IPS-NIHi7 (cell line): ENCODE data around the gene TGFA.

Source experiments
- DNase-seq: peaks from one replicate; pipeline ENCODE4 v3.0.0; 2012; ENCODE audit warnings: mixed read lengths; ENCODE audit errors: extremely low spot score

Gene TGFA

GRCh38 chr2:70463581-70463980 is 90.0 kb downstream of the TGFA start:
- DNase-seq, result no peak

- no peak for DNase-seq
These were observed 91.4 kb downstream of the TGFA start for GRCh38 chr2:70461981-70462876.

- no peak for DNase-seq
These were observed 92.2 kb downstream of the TGFA start for GRCh38 chr2:70461414-70461813.

GRCh38 chr2:70460333-70460732 is 93.3 kb downstream of the TGFA start:
- DNase-seq, result peak; percentile 61

- no peak for DNase-seq
These were observed 95.0 kb downstream of the TGFA start for GRCh38 chr2:70458661-70459060.

- no peak for DNase-seq
These were observed 96.8 kb downstream of the TGFA start for GRCh38 chr2:70456585-70457495.

DNA sequence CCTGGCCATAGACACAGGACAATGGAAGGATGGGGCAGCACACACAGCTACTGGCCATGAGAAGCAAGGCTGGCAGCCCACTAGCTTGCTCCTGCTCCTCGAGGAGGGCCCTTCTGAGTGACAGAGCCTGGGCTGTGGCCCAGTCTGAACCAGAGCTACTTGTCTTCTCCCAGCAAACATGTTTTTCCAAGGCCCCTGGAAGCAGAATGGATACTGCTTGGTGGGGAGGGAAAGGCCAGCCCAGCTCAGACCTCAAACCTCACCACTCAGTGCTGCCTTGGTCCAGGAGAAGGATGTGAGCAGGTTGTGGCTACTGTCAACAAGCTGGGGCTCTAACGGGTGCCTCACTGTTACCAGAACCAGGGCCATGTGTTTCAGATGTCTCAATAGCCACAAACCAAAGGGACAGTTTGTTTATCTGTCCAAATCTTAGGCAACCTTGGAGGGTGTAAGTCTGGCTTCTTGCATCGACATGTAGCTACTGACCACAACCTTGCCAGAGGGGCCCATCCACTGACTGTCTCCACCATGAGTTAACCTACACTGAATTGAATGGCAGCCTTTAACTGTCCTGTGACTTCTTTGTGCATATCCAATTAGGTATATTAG is 98.6 kb downstream of the TGFA start:
- no peak for DNase-seq

- no peak for DNase-seq
These were observed 102.9 kb downstream of the TGFA start for GRCh38 chr2:70450641-70451250.

DNA sequence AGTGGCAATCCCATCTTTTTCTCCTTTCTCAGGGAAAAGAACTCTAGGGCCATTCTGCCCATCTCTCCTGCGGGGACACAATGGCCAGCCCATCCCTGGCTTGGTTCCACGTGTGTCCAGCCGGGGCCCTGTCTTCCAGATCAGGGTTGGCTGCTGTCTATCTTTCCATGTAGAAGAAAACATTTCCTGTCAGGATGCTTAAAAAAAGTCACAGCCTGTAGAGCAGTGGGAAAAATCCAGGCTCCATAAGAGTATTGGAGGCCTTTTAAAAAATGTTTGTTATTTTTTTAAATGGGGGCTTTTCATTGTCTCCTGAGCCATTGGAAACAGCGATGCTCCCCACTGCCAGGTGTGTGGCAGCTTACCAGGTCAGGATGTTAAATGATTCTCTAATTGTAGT is 105.6 kb downstream of the TGFA start:
- no peak for DNase-seq

GRCh38 chr2:70443726-70444125 is 109.9 kb downstream of the TGFA start:
- no peak for DNase-seq

GRCh38 chr2:70443078-70443465 is 110.6 kb downstream of the TGFA start:
- no peak for DNase-seq

- no peak for DNase-seq
These were observed 111.1 kb downstream of the TGFA start for GRCh38 chr2:70442301-70443077.

- no peak for DNase-seq
These were observed 113.0 kb downstream of the TGFA start for GRCh38 chr2:70440621-70441020.

DNA sequence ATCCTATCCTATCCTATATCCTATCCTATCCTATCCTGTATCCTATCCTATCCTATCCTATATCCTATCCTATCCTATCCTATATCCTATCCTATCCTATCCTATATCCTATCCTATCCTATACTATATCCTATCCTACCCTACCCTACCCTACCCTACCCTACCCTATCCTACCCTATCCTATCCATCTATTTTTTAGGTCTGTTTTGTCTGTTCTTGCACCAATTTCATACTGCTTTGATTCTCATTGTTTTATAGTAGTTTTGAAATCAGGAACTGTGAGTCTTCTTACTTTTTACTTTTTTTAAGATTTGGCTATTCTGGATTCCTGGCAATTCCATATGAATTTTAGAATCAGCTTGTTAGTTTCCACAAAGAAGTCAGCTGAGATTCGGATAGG is 118.5 kb downstream of the TGFA start:
- no peak for DNase-seq

DNA sequence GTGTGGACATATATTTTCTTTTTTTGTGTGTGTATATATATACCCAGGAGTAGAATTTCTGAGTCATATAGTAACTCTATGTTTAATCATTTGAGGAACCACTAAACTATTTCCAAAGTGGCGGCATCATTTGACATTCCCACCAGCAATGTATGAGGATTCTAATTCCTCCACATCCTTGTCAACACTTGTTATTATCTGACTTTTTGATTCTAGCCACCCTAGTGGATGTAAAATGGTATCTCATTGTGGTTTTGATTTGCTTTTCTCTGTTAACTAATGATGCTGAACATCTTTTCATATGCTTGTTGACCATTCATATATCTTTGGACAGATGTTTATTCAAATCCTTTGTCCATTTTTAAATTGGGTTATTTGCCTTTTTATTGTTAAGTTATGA is 120.3 kb downstream of the TGFA start:
- DNase-seq, result no peak

GRCh38 chr2:70431716-70432347 is 121.8 kb downstream of the TGFA start:
- DNase-seq, result no peak

GRCh38 chr2:70426341-70426740 is 127.3 kb downstream of the TGFA start:
- DNase-seq, result no peak

DNA sequence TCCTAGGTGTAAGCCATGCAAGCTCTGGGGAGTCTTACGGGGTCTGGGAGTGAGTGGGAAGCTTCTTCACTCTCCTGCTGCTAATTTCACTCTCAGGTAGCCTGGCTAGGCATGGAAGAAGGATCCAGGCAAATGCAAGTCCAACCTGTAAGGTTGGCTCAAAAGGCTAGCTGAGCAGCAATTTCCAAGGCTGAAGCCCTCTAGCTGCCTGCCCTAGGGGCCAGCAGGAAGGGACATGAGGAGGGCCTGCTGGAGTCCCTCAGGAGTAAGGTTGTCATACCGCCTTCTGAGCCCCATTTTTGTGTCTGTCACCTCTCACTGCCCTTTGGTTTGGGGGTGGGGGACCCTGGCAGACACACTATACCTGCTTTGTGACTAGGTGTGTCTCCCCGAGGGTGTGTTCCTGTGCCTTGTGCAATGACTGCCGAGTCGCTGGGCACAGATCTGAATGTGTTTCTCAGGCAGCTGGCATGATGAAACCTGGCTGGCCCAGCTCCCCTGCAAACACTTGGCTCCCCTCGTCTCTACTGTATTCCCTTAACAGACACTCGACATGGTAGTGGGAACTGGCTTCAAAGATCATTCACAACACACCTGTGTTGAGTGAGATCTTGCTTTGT is 127.8 kb downstream of the TGFA start:
- DNase-seq, result no peak

GRCh38 chr2:70420740-70421139 is 132.9 kb downstream of the TGFA start:
- DNase-seq, result no peak

- DNase-seq, result no peak
These were observed 133.5 kb downstream of the TGFA start for GRCh38 chr2:70420143-70420542.
